ENCODE measurements around the gene TRABD2B.

Gene TRABD2B

GRCh38 chr1:47837866-47838561, 159.2 kb downstream of the TRABD2B start:
- no peak for TF ChIP-seq EZH2phosphoT487 (IDR thresholded peaks at IDR 0.05; ENCODE audit: borderline replicate concordance, low read length)
- TF ChIP-seq CTCF (IDR thresholded peaks at IDR 0.05; ENCODE audit: low read depth, low read length, poor library complexity, severe bottlenecking), result no peak

DNA sequence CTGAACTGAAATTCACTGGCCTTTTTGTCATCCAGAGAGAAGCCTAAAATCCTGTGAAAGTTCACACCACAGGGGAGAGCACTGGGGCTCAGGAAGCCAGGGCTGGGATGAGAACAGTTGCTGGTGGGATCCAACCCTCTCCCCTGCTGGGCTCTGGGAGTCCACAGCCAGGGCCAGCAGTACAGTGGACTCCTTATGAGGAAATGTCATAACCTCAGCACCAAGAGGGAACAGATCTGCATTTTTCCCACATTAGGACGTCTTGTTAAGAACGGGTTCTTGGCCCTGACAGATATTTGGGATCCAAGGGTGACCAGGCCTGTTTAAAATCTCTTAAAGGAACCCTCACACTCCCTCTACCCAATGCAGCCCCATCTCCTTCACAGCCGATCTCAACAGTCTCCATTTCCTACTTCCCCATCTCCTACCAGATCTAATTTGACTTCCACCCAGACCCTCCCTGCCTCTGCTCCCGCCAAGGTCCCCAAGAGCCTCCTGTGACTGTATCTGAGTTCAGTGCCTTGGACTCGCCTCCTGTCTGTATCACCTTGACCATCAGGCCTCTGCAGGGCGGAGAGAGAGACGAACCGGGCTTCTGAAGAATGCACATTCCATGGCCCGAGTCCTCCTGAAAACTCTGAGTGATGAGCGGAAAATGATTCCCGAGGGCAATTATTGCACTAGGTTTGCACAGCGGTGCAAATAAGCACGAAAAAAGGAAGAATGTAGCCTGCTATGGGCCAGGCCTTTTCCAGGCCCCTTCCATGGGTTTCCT, 159.9 kb downstream of the TRABD2B start:
- Histone ChIP-seq H3K27ac (ENCODE audit: low read depth, low read length) (no peak overlapping the region), H3K36me3 (ENCODE audit: control insufficient read depth, low read length) (no peaks in the 10 kb centered on the region), H3K79me2 (ENCODE audit: control insufficient read depth, low read length) (no peaks in the 10 kb centered on the region), H3K27me3 (ENCODE audit: control insufficient read depth, low read length) (0 out of 2 replicates have a peak, but pooled peaks cover 2% of the 10 kb centered on the region), H3K9me2 (replicated peaks; ENCODE audit: control insufficient read depth, low read length) (no peaks in the 10 kb centered on the region), H3K4me3 (ENCODE audit: low read length) (no peak overlapping the region), H4K20me1 (ENCODE audit: control insufficient read depth, insufficient read depth, low read depth, low read length) (no peaks in the 10 kb centered on the region), H3K9me3 (ENCODE audit: control insufficient read depth, insufficient read depth, low read length) (peaks cover 6% of the 10 kb centered on the region; the same call in 1 of the 2 replicates), H3K4me1 (ENCODE audit: control insufficient read depth, low read length) (no peaks in the 10 kb centered on the region), H3F3A (ENCODE audit: control insufficient read depth, insufficient read depth) (no peaks in the 10 kb centered on the region), H3K4me2 (ENCODE audit: low read length) (no peak overlapping the region)
- TF ChIP-seq EZH2phosphoT487 (IDR thresholded peaks at IDR 0.05; ENCODE audit: borderline replicate concordance, low read length) (no peak), CTCF (IDR thresholded peaks at IDR 0.05; ENCODE audit: low read depth, low read length, poor library complexity, severe bottlenecking) (no peak)

More at GRCh38 chr1:47837866-47838561, 159.2 kb downstream of the TRABD2B start:
- Histone ChIP-seq H3K9me3 (ENCODE audit: control insufficient read depth, insufficient read depth, low read length) (peaks cover 6% of the 10 kb centered on the region; the same call in 1 of the 2 replicates), H3K4me3 (ENCODE audit: low read length) (no peak overlapping the region), H3K4me2 (ENCODE audit: low read length) (no peak overlapping the region), H3K36me3 (ENCODE audit: control insufficient read depth, low read length) (no peaks in the 10 kb centered on the region), H4K20me1 (ENCODE audit: control insufficient read depth, insufficient read depth, low read depth, low read length) (no peaks in the 10 kb centered on the region), H3K27me3 (ENCODE audit: control insufficient read depth, low read length) (0 out of 2 replicates have a peak, but pooled peaks cover 2% of the 10 kb centered on the region), H3F3A (ENCODE audit: control insufficient read depth, insufficient read depth) (no peaks in the 10 kb centered on the region), H3K79me2 (ENCODE audit: control insufficient read depth, low read length) (no peaks in the 10 kb centered on the region), H3K4me1 (ENCODE audit: control insufficient read depth, low read length) (no peaks in the 10 kb centered on the region), H3K27ac (ENCODE audit: low read depth, low read length) (no peak overlapping the region), H3K9me2 (replicated peaks; ENCODE audit: control insufficient read depth, low read length) (no peaks in the 10 kb centered on the region)

GRCh38 chr1:47835409-47835808, 161.8 kb downstream of the TRABD2B start:
- Histone ChIP-seq H3K79me2 (ENCODE audit: control insufficient read depth, low read length) (no peaks in the 10 kb centered on the region), H3K4me2 (ENCODE audit: low read length) (no peak overlapping the region), H3F3A (ENCODE audit: control insufficient read depth, insufficient read depth) (no peaks in the 10 kb centered on the region), H3K4me1 (ENCODE audit: control insufficient read depth, low read length) (no peaks in the 10 kb centered on the region), H3K36me3 (ENCODE audit: control insufficient read depth, low read length) (no peaks in the 10 kb centered on the region), H3K9me2 (replicated peaks; ENCODE audit: control insufficient read depth, low read length) (no peaks in the 10 kb centered on the region), H3K27me3 (ENCODE audit: control insufficient read depth, low read length) (no peaks in the 10 kb centered on the region), H3K4me3 (ENCODE audit: low read length) (no peak overlapping the region), H3K9me3 (ENCODE audit: control insufficient read depth, insufficient read depth, low read length) (peaks cover 6% of the 10 kb centered on the region; the same call in 1 of the 2 replicates), H3K27ac (ENCODE audit: low read depth, low read length) (no peak overlapping the region), H4K20me1 (ENCODE audit: control insufficient read depth, insufficient read depth, low read depth, low read length) (no peaks in the 10 kb centered on the region)
- TF ChIP-seq CTCF (IDR thresholded peaks at IDR 0.05; ENCODE audit: low read depth, low read length, poor library complexity, severe bottlenecking) (no peak), EZH2phosphoT487 (IDR thresholded peaks at IDR 0.05; ENCODE audit: borderline replicate concordance, low read length) (no peak)
